WTC11 (cell line): ENCODE results near the gene CSNK1A1L. TPM values are rescaled to one million over a fixed set of nuclear protein-coding genes. Genes with fewer than 3 reads are reported as not detected.

ENCODE experiments used
- total RNA-seq: library from RNA; stranded (reverse); gene quantifications from 3 replicates; pipeline ENCODE4 v1.2.3, GENCODE V29; 2021

Gene CSNK1A1L
- total RNA-seq, 1 experiment from 2014 or later: not detected

Other genes starting within 250 kb of the CSNK1A1L start
- gene SMAD9, start 185.4 kb downstream of the CSNK1A1L start, total RNA-seq: 0.71 to 1.5 TPM (median 1.2 TPM) in 3 replicates
- 18.4 to 19.8 TPM (median 19.6 TPM) in 3 replicates for gene ALG5, start 106.3 kb downstream of the CSNK1A1L start, total RNA-seq
- gene EXOSC8, start 104.9 kb downstream of the CSNK1A1L start, total RNA-seq: 76.6 to 81.6 TPM (median 78.6 TPM) in 3 replicates
- gene SUPT20H, start 46.0 kb downstream of the CSNK1A1L start, total RNA-seq: 61.4 to 68.0 TPM (median 64.3 TPM) in 3 replicates